Ovary (tissue), 3 donors: Measurements from ENCODE around the gene FNDC8.

Source experiments
- EP300 ChIP-seq: sonication (generic); formaldehyde crosslinking; IDR thresholded peaks from one replicate; pipeline ENCODE4 v1.6.1; 2017; ENCODE audit warnings: antibody characterized with exemption
- TF ChIP-seq, protein P1 (sequence below), 3 donors: fragments of 450-650 bp in 2 of 3; fragments of 200-600 bp in 1 of 3; IDR thresholded peaks; one replicate each; pipeline versions ENCODE4 v1.5.1 to v1.8.0; 2016 to 2022; ENCODE audit warnings: antibody characterized with exemption in 3 of 3, mild to moderate bottlenecking in 1 of 3
- donor health status: DM: no; HTN: no; CAD: no.

DNA sequence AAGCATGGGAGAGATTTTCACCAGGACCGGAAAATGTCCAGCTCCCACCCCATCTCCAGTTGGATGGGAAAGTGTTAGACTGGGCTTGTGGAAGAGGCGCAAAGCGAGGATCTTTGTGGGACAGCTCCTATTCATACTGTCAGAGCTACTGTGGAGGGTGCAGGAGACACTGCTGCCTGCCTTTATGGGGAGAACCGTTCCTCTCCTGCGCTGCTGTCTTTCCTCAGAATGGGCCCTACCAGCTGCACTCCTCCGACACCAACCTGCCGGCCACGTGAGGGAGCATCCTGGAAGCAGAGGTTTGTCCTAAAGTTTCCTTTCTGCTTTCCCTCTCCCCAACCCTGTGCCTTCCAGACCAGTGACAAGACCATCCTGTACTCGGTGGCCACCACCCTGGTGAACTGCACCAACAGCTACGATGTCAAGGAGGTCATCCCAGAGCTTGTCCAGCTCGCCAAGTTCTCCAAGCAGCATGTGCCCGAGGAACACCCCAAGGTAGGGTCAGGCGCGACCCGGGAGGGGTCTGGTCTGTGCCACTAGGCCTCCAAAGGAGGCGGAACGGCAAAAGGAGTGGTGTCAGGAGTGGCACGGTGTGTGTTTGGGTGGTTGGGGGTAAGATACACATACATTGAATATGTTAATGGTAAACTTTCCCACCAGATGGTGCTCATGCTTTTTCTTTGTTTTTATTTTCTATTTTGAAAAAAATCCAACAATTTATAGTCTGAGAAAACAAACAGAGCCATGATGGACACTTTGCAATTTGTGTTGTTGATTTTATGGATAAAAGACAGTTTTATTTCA, 49.8 kb downstream of the FNDC8 start:
- TF ChIP-seq, protein P1, sequence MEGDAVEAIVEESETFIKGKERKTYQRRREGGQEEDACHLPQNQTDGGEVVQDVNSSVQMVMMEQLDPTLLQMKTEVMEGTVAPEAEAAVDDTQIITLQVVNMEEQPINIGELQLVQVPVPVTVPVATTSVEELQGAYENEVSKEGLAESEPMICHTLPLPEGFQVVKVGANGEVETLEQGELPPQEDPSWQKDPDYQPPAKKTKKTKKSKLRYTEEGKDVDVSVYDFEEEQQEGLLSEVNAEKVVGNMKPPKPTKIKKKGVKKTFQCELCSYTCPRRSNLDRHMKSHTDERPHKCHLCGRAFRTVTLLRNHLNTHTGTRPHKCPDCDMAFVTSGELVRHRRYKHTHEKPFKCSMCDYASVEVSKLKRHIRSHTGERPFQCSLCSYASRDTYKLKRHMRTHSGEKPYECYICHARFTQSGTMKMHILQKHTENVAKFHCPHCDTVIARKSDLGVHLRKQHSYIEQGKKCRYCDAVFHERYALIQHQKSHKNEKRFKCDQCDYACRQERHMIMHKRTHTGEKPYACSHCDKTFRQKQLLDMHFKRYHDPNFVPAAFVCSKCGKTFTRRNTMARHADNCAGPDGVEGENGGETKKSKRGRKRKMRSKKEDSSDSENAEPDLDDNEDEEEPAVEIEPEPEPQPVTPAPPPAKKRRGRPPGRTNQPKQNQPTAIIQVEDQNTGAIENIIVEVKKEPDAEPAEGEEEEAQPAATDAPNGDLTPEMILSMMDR (IDR thresholded peaks at IDR 0.05): peak in 1 of 3 donors; percentile 21
- TF ChIP-seq EP300: no peak
